Measurements from ENCODE around the gene SEMA6D.

Gene SEMA6D

GRCh38 chr15:47802216-47802615 is 84.9 kb downstream of the SEMA6D start:
- FAIRE-seq (no peak), DNase-seq (ENCODE audit: insufficient read length, low spot score) (no peak)
- no peak for TF ChIP-seq CTCF (IDR thresholded peaks at IDR 0.05; ENCODE audit: insufficient read depth, missing control alignments)

- TF ChIP-seq CTCF (IDR thresholded peaks at IDR 0.05; ENCODE audit: insufficient read depth, missing control alignments): no peak
- DNase-seq (ENCODE audit: insufficient read length, low spot score): no peak
- no peak for FAIRE-seq
Observed at GRCh38 chr15:47803767-47804166, 86.5 kb downstream of the SEMA6D start.

- TF ChIP-seq CTCF (IDR thresholded peaks at IDR 0.05; ENCODE audit: insufficient read depth, missing control alignments): no peak
- no peak for FAIRE-seq
Observed at GRCh38 chr15:47804733-47805132, 87.4 kb downstream of the SEMA6D start.

GRCh38 chr15:47806008-47806407 is 88.7 kb downstream of the SEMA6D start:
- FAIRE-seq (no peak), DNase-seq (ENCODE audit: insufficient read length, low spot score) (no peak)

More at GRCh38 chr15:47804733-47805132, 87.4 kb downstream of the SEMA6D start:
- DNase-seq (ENCODE audit: insufficient read length, low spot score): no peak

GRCh38 chr15:47811172-47811571 is 93.9 kb downstream of the SEMA6D start:
- DNase-seq (ENCODE audit: insufficient read length, low spot score): no peak
- FAIRE-seq: no peak
- no peak for TF ChIP-seq CTCF (IDR thresholded peaks at IDR 0.05; ENCODE audit: insufficient read depth, missing control alignments)

More at GRCh38 chr15:47806008-47806407, 88.7 kb downstream of the SEMA6D start:
- no peak for TF ChIP-seq CTCF (IDR thresholded peaks at IDR 0.05; ENCODE audit: insufficient read depth, missing control alignments)

GRCh38 chr15:47812470-47812999 is 95.2 kb downstream of the SEMA6D start:
- FAIRE-seq (no peak), DNase-seq (ENCODE audit: insufficient read length, low spot score) (no peak)
- no peak for TF ChIP-seq CTCF (IDR thresholded peaks at IDR 0.05; ENCODE audit: insufficient read depth, missing control alignments)

GRCh38 chr15:47813748-47814384 is 96.6 kb downstream of the SEMA6D start:
- FAIRE-seq: no peak
- no peak for DNase-seq (ENCODE audit: insufficient read length, low spot score)
- TF ChIP-seq CTCF (IDR thresholded peaks at IDR 0.05; ENCODE audit: insufficient read depth, missing control alignments): no peak

All from D721Med (cell line).